NCI-H2196 (cell line): ENCODE results near the gene COTL1.

Source experiments
- DNase-seq: peaks from one replicate; lab custom pipeline; 2025; ENCODE audit not compliant: unreplicated experiment; lab: John Stamatoyannopoulos, UW

Gene COTL1

GRCh38 chr16:84617791-84618580 is at the start of gene COTL1:
TSS of gene COTL1 (minus strand) at chr16:84618078. CDS start at chr16:84617914, 164 bp downstream.
- DNase-seq = peak; percentile 85

GRCh38 chr16:84665843-84666242 is 48.0 kb upstream of the COTL1 start:
- DNase-seq = no peak

GRCh38 chr16:84665359-84665758 is 47.5 kb upstream of the COTL1 start:
- DNase-seq = no peak

GRCh38 chr16:84663433-84664101 is 45.7 kb upstream of the COTL1 start:
- DNase-seq = no peak

GRCh38 chr16:84662471-84662870 is 44.6 kb upstream of the COTL1 start:
- DNase-seq = no peak

GRCh38 chr16:84661418-84662060 is 43.7 kb upstream of the COTL1 start:
- DNase-seq = no peak

- DNase-seq = no peak
These were observed 43.1 kb upstream of the COTL1 start for GRCh38 chr16:84660973-84661372.

- DNase-seq = no peak
These were observed 41.9 kb upstream of the COTL1 start for GRCh38 chr16:84659656-84660300.

GRCh38 chr16:84658690-84659089 is 40.8 kb upstream of the COTL1 start:
- DNase-seq = no peak

GRCh38 chr16:84657229-84657837 is 39.5 kb upstream of the COTL1 start:
- no peak for DNase-seq

GRCh38 chr16:84656649-84657048 is 38.8 kb upstream of the COTL1 start:
- DNase-seq = no peak

- DNase-seq = no peak
These were observed 37.1 kb upstream of the COTL1 start for GRCh38 chr16:84654998-84655397.

- no peak for DNase-seq
These were observed 36.4 kb upstream of the COTL1 start for GRCh38 chr16:84654238-84654637.

GRCh38 chr16:84652566-84652965 is 34.7 kb upstream of the COTL1 start:
- DNase-seq = no peak

GRCh38 chr16:84650062-84650991 is 32.4 kb upstream of the COTL1 start:
- DNase-seq = no peak

GRCh38 chr16:84649511-84649861 is 31.6 kb upstream of the COTL1 start:
- DNase-seq = no peak

- DNase-seq = no peak
These were observed 31.0 kb upstream of the COTL1 start for GRCh38 chr16:84648595-84649510.

- DNase-seq = peak; percentile 25
These were observed 30.1 kb upstream of the COTL1 start, which contains the start of gene KLHL36 for GRCh38 chr16:84647828-84648594. TSS of gene KLHL36 (plus strand) at chr16:84648511. CDS start at chr16:84650868, 2,357 bp downstream.
